Neutrophil (primary cell): ENCODE results near the gene TAS1R1.

Source experiments
- H3K27ac ChIP-seq: fragments of 200-600 bp; sonication (generic); 2 replicates; pipeline ENCODE4 v1.5.1; 2016; ENCODE audit warnings: mild to moderate bottlenecking, moderate library complexity
- H3K27me3 ChIP-seq: fragments of 200-600 bp; sonication (generic); 2 replicates; pipeline ENCODE4 v1.6.0; 2016; ENCODE audit warnings: mild to moderate bottlenecking
- H3K36me3 ChIP-seq: fragments of 200-600 bp; sonication (generic); 2 replicates; pipeline ENCODE4 v1.5.1; 2017
- H3K4me1 ChIP-seq, 2 experiments: fragments of 200-600 bp in 1 of 2; sonication (generic) in 1 of 2; 1 replicate in 1 of 2; 2 replicates in 1 of 2; pipeline versions ENCODE4 v1.5.1 to v1.6.1; 2013 to 2016; ENCODE audit warnings: low read depth in 1 of 2, low read length in 1 of 2, mild to moderate bottlenecking in 1 of 2, moderate library complexity in 1 of 2; ENCODE audit not compliant: control insufficient read depth in 1 of 2, insufficient read depth in 1 of 2
- H3K4me3 ChIP-seq, 2 experiments: fragments of 200-600 bp in 1 of 2; sonication (generic) in 1 of 2; 1 replicate in 1 of 2; 2 replicates in 1 of 2; pipeline ENCODE4 v1.5.1; 2013 to 2016; ENCODE audit warnings: low read depth in 1 of 2, low read length in 1 of 2, mild to moderate bottlenecking in 1 of 2, moderate library complexity in 1 of 2
- H3K9me3 ChIP-seq: fragments of 200-600 bp; sonication (generic); 2 replicates; pipeline ENCODE4 v1.5.1; 2016
- TF ChIP-seq, protein P1 (sequence below): fragments of 200-600 bp; sonication (generic); IDR thresholded peaks from 2 replicates; pipeline ENCODE4 v1.5.1; 2016; ENCODE audit warnings: antibody characterized with exemption

The TAS1R1 gene

DNA sequence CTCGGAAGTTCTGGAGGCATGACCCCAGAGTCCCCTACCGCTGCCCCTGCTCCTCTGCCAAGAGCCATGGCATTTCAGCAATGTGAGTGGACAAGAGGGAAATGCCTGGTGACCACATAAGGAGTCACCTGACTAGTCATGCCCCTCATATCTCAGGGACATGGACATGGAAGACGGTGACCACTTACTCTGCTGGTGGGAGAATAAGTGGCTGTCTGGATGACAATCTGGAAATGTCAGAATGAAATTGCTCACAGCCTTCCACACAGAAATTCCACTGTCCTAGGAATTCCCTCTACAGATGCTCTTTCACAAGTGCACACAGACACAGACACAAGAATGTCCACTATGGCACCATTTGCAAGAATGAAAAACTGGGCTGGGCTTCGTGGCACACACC, 39.3 kb upstream of the TAS1R1 start:
- no peaks in the 10 kb centered on the region for H3K36me3 ChIP-seq
- no peaks in the 10 kb centered on the region for H3K27me3 ChIP-seq
- no peaks in the 10 kb centered on the region for H3K9me3 ChIP-seq
- no peak overlapping the region for H3K27ac ChIP-seq
- no peaks in the 10 kb centered on the region for H3K4me1 ChIP-seq
- no peak overlapping the region for H3K4me3 ChIP-seq
- TF ChIP-seq, protein P1, sequence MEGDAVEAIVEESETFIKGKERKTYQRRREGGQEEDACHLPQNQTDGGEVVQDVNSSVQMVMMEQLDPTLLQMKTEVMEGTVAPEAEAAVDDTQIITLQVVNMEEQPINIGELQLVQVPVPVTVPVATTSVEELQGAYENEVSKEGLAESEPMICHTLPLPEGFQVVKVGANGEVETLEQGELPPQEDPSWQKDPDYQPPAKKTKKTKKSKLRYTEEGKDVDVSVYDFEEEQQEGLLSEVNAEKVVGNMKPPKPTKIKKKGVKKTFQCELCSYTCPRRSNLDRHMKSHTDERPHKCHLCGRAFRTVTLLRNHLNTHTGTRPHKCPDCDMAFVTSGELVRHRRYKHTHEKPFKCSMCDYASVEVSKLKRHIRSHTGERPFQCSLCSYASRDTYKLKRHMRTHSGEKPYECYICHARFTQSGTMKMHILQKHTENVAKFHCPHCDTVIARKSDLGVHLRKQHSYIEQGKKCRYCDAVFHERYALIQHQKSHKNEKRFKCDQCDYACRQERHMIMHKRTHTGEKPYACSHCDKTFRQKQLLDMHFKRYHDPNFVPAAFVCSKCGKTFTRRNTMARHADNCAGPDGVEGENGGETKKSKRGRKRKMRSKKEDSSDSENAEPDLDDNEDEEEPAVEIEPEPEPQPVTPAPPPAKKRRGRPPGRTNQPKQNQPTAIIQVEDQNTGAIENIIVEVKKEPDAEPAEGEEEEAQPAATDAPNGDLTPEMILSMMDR = no peak

- Histone ChIP-seq H3K36me3 (no peaks in the 10 kb centered on the region), H3K9me3 (no peaks in the 10 kb centered on the region), H3K27ac (no peak overlapping the region), H3K27me3 (no peaks in the 10 kb centered on the region), H3K4me3 (no peak overlapping the region), H3K4me1 (no peaks in the 10 kb centered on the region)
- TF ChIP-seq, protein P1 = no peak
These were observed 37.7 kb upstream of the TAS1R1 start for GRCh38 chr1:6517435-6517851.

DNA sequence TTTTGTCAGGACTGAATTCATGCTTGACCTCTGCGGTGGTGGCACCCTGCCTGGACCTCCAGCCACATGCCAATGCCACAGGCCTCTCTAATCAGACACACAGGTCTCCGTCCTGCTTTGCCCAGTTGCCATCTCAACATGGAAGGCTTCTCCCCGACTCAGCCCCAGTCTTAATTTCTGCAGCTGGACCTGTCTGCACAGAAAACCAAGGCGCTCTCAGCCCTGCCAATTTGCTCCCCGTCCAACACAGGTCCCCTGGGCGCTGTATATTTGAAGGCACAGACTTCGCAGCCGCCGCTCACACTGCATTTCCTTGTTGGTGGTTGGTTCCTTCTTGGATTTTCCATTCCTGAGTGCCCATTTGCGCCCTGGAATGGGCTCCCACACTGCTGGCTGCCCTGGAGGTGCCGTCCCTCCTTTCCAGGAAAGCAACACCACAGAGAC, 35.6 kb upstream of the TAS1R1 start:
- Histone ChIP-seq H3K36me3 (peaks cover 9% of the 10 kb centered on the region), H3K27me3 (no peaks in the 10 kb centered on the region), H3K4me3 (no peak overlapping the region), H3K9me3 (no peaks in the 10 kb centered on the region), H3K4me1 (no peaks in the 10 kb centered on the region), H3K27ac (no peak overlapping the region)
- TF ChIP-seq, protein P1 = no peak

DNA sequence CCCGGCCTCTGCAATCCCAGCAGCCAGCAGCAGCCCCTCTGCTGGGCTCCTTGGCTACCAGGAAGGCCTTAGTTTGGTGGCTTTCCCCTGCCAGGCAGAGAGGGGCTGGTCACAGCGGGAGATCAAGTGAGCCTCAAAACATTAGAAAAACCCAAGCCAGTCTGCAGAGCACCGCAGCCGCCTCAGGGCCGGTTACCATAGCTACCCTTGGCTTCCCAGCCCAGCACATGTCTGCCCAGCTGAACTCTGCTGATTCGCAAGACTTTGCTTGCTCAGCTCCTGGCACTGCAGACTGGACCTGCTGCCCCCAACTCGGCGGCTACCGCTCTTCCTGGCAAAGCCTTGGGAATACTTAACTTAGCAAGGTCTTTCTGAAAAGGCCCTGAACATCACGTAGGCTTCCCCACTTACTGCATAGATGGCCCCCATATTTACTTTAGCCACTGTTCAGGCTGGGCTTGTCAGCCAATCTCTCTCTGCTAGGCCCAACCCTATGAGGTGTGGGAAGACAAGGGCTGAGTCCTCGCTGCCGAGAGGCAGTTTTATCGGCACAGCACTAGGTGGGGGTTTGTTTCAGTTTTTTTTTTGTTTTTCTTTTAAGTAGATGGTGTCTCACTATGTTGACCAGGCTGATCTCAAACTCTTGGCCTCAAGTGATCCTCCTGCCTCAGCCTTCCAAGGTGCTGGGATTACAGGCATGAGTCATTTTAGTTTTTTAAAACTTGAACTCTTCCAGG, 35.0 kb upstream of the TAS1R1 start:
- TF ChIP-seq, protein P1 = no peak
- Histone ChIP-seq H3K27me3 (no peaks in the 10 kb centered on the region), H3K36me3 (peaks cover 11% of the 10 kb centered on the region), H3K9me3 (no peaks in the 10 kb centered on the region), H3K4me3 (no peak overlapping the region), H3K4me1 (no peaks in the 10 kb centered on the region), H3K27ac (no peak overlapping the region)

- Histone ChIP-seq H3K27ac (no peak overlapping the region), H3K36me3 (peaks cover 25% of the 10 kb centered on the region)
- TF ChIP-seq, protein P1 = no peak
These were observed 33.6 kb upstream of the TAS1R1 start for GRCh38 chr1:6521536-6521935.

More at GRCh38 chr1:6521536-6521935, 33.6 kb upstream of the TAS1R1 start:
- H3K9me3 ChIP-seq = no peaks in the 10 kb centered on the region
- H3K27me3 ChIP-seq = no peaks in the 10 kb centered on the region
- no peaks in the 10 kb centered on the region for H3K4me1 ChIP-seq
- H3K4me3 ChIP-seq = no peak overlapping the region
